ENCODE results near the gene BCAP29. TPM values are rescaled to one million over a fixed set of nuclear protein-coding genes. Genes with fewer than 3 reads are reported as not detected.
"Not testable (repeated sequence)": the region's sequence is repeated elsewhere in the genome, so short reads cannot be mapped to it uniquely, and the experiment has no call there.

Gene BCAP29
- polyA plus RNA-seq, 4 donors, result 48.3 to 54.1 (median 51.8) TPM

- no peak for DNase-seq (ENCODE audit: low read depth in 4 of 4, low spot score in 2 of 4)
Measured at GRCh38 chr7:107615910-107616680, 36.0 kb downstream of the BCAP29 start.

GRCh38 chr7:107622429-107622828 is 42.4 kb downstream of the BCAP29 start:
- DNase-seq (ENCODE audit: low read depth in 4 of 4, low spot score in 2 of 4), result no peak

GRCh38 chr7:107622894-107623293 is 42.8 kb downstream of the BCAP29 start:
- no peak for DNase-seq (ENCODE audit: low read depth in 4 of 4, low spot score in 2 of 4)

- DNase-seq (ENCODE audit: low read depth in 4 of 4, low spot score in 2 of 4), result no peak
Measured at GRCh38 chr7:107627002-107627401, 47.0 kb downstream of the BCAP29 start.

- no peak for DNase-seq (ENCODE audit: low read depth in 4 of 4, low spot score in 2 of 4)
Measured at GRCh38 chr7:107628461-107629064, 48.5 kb downstream of the BCAP29 start.

GRCh38 chr7:107630342-107630741 is 50.3 kb downstream of the BCAP29 start:
- no peak for DNase-seq (ENCODE audit: low read depth in 4 of 4, low spot score in 2 of 4)

GRCh38 chr7:107631588-107632491 is 51.8 kb downstream of the BCAP29 start:
- DNase-seq (ENCODE audit: low read depth in 4 of 4, low spot score in 2 of 4), result no peak

GRCh38 chr7:107632492-107632865 is 52.4 kb downstream of the BCAP29 start:
- DNase-seq (ENCODE audit: low read depth in 4 of 4, low spot score in 2 of 4), result no peak

- no peak for DNase-seq (ENCODE audit: low read depth in 4 of 4, low spot score in 2 of 4)
Measured at GRCh38 chr7:107638594-107638993, 58.5 kb downstream of the BCAP29 start.

- DNase-seq (ENCODE audit: low read depth in 4 of 4, low spot score in 2 of 4), result not testable (repeated sequence)
Measured at GRCh38 chr7:107639070-107639469, 59.0 kb downstream of the BCAP29 start.

- no peak for DNase-seq (ENCODE audit: low read depth in 4 of 4, low spot score in 2 of 4)
Measured at GRCh38 chr7:107641676-107642075, 61.6 kb downstream of the BCAP29 start.

GRCh38 chr7:107642501-107642900 is 62.5 kb downstream of the BCAP29 start:
- DNase-seq (ENCODE audit: low read depth in 4 of 4, low spot score in 2 of 4), result no peak

GRCh38 chr7:107643407-107643806 is 63.4 kb downstream of the BCAP29 start:
- DNase-seq (ENCODE audit: low read depth in 4 of 4, low spot score in 2 of 4), result no peak

GRCh38 chr7:107643938-107644308 is 63.9 kb downstream of the BCAP29 start:
- no peak for DNase-seq (ENCODE audit: low read depth in 4 of 4, low spot score in 2 of 4)

- no peak for DNase-seq (ENCODE audit: low read depth in 4 of 4, low spot score in 2 of 4)
Measured at GRCh38 chr7:107644309-107644974, 64.4 kb downstream of the BCAP29 start.

GRCh38 chr7:107652642-107653041 is 72.6 kb downstream of the BCAP29 start:
- DNase-seq (ENCODE audit: low read depth in 4 of 4, low spot score in 2 of 4), result no peak

- DNase-seq (ENCODE audit: low read depth in 4 of 4, low spot score in 2 of 4), result no peak
Measured at GRCh38 chr7:107658467-107658866, 78.4 kb downstream of the BCAP29 start.

- no peak for DNase-seq (ENCODE audit: low read depth in 4 of 4, low spot score in 2 of 4)
Measured at GRCh38 chr7:107659666-107660065, 79.6 kb downstream of the BCAP29 start.

- no peak for DNase-seq (ENCODE audit: low read depth in 4 of 4, low spot score in 2 of 4)
Measured at GRCh38 chr7:107660381-107661080, 80.5 kb downstream of the BCAP29 start, which contains the start of gene SLC26A4. TSS of gene SLC26A4 (plus strand) at chr7:107660828. CDS start at chr7:107661642, 814 bp downstream.

Data from left renal cortex interstitium (tissue), 4 donors.